NOMO-1 (cell line): ENCODE data around the gene TM4SF4.

Experiments
- DNase-seq, 2 experiments: peaks; one replicate each; lab custom pipeline; 2025; ENCODE audit not compliant: unreplicated experiment in 2 of 2; lab: John Stamatoyannopoulos, UW

Gene TM4SF4

GRCh38 chr3:149454746-149455145 lies 19.8 kb upstream of the TM4SF4 start:
- no peak for DNase-seq

GRCh38 chr3:149455366-149455765 lies 19.1 kb upstream of the TM4SF4 start:
- DNase-seq = no peak

GRCh38 chr3:149455989-149456388 lies 18.5 kb upstream of the TM4SF4 start:
- DNase-seq = no peak

- no peak for DNase-seq
Observed at GRCh38 chr3:149459491-149460059, 14.9 kb upstream of the TM4SF4 start.

GRCh38 chr3:149460117-149460516 lies 14.4 kb upstream of the TM4SF4 start:
- DNase-seq = no peak

- DNase-seq = no peak
Observed at GRCh38 chr3:149462051-149462450, 12.4 kb upstream of the TM4SF4 start.

GRCh38 chr3:149462581-149463011 lies 11.9 kb upstream of the TM4SF4 start:
- no peak for DNase-seq

GRCh38 chr3:149463921-149464320 lies 10.6 kb upstream of the TM4SF4 start:
- DNase-seq = no peak

GRCh38 chr3:149464542-149465328 lies 9.8 kb upstream of the TM4SF4 start:
- DNase-seq = peak in 1 of 2 experiments; percentile 26

- DNase-seq = no peak
Observed at GRCh38 chr3:149465351-149465883, 9.1 kb upstream of the TM4SF4 start.

- DNase-seq = no peak
Observed at GRCh38 chr3:149466192-149466591, 8.3 kb upstream of the TM4SF4 start.

- no peak for DNase-seq
Observed at GRCh38 chr3:149468504-149469212, 5.8 kb upstream of the TM4SF4 start.

- DNase-seq = no peak
Observed at GRCh38 chr3:149470381-149470780, 4.1 kb upstream of the TM4SF4 start.

- DNase-seq = no peak
Observed at GRCh38 chr3:149472030-149472797, 2.3 kb upstream of the TM4SF4 start.

- DNase-seq = peak; percentile 68 to 91
Observed at GRCh38 chr3:149473357-149474249, 894 bp upstream of the TM4SF4 start.

GRCh38 chr3:149475451-149476060 lies 1.1 kb downstream of the TM4SF4 start:
- no peak for DNase-seq

GRCh38 chr3:149476225-149476624 lies 1.7 kb downstream of the TM4SF4 start:
- peak; percentile 26 to 29 for DNase-seq

- no peak for DNase-seq
Observed at GRCh38 chr3:149479621-149480325, 5.3 kb downstream of the TM4SF4 start.
